HepG2 (cell line): ENCODE data around the gene FCER1G. TPM values are rescaled to one million over a fixed set of nuclear protein-coding genes. Genes with fewer than 3 reads are reported as not detected.
A peak's percentile ranks its signal among the peaks of the same experiment; 100 is the strongest.

ENCODE experiments used
- CCAR2 ChIP-seq: fragments of 200-400 bp; formaldehyde crosslinking; optimal IDR thresholded peaks from 2 replicates; pipeline ENCODE3; 2018; ENCODE audit warnings: low read depth, mild to moderate bottlenecking, low read length, moderate library complexity
- DR1 ChIP-seq: sonication (generic); formaldehyde crosslinking; IDR thresholded peaks from 2 replicates; pipeline ENCODE4 v1.8.0; 2021; ENCODE audit warnings: mild to moderate bottlenecking, missing genetic modification reagents, inconsistent platforms
- FOXC1 ChIP-seq: sonication (generic); formaldehyde crosslinking; IDR thresholded peaks from 2 replicates; pipeline ENCODE4 v1.8.0; 2022; ENCODE audit warnings: mild to moderate bottlenecking, missing genetic modification reagents, borderline replicate concordance
- GMEB1 ChIP-seq: sonication (generic); formaldehyde crosslinking; IDR thresholded peaks from 2 replicates; pipeline ENCODE4 v1.5.1; 2020; ENCODE audit warnings: missing genetic modification reagents, mild to moderate bottlenecking, borderline replicate concordance
- MLX ChIP-seq: IDR thresholded peaks from 2 replicates; pipeline ENCODE4 v1.6.1; 2016
- NBN ChIP-seq: fragments of 450-650 bp; conservative IDR thresholded peaks from 2 replicates; pipeline ENCODE4 v1.6.1; 2017
- NFE2L2 ChIP-seq: fragments of 150-350 bp; IDR thresholded peaks from 2 replicates; pipeline ENCODE4 v1.6.1; 2014; ENCODE audit warnings: low read length
- NR1H2 ChIP-seq: sonication (generic); formaldehyde crosslinking; IDR thresholded peaks from 2 replicates; pipeline ENCODE4 v1.8.1; 2022; ENCODE audit warnings: low read depth, missing genetic modification reagents, borderline replicate concordance
- RARG ChIP-seq: sonication (generic); formaldehyde crosslinking; IDR thresholded peaks from 2 replicates; pipeline ENCODE4 v1.4.0; 2020; ENCODE audit warnings: low read depth, mild to moderate bottlenecking, missing genetic modification reagents
- RXRB ChIP-seq: IDR thresholded peaks from 2 replicates; pipeline ENCODE4 v1.6.1; 2016; ENCODE audit warnings: borderline replicate concordance, missing genetic modification reagents, missing compliant biosample characterization
- TOPORS ChIP-seq: sonication (generic); formaldehyde crosslinking; IDR thresholded peaks from 2 replicates; pipeline ENCODE4 v1.8.0; 2023; ENCODE audit warnings: mild to moderate bottlenecking, missing genetic modification reagents
- UBTF ChIP-seq: sonication (generic); formaldehyde crosslinking; IDR thresholded peaks from 2 replicates; pipeline ENCODE4 v1.4.0; 2020; ENCODE audit warnings: mild to moderate bottlenecking, missing genetic modification reagents
- YEATS2 ChIP-seq: sonication (generic); formaldehyde crosslinking; IDR thresholded peaks from 2 replicates; pipeline ENCODE4 v1.4.0; 2020; ENCODE audit warnings: missing genetic modification reagents, borderline replicate concordance
- ZMAT3 ChIP-seq: sonication (generic); formaldehyde crosslinking; conservative IDR thresholded peaks from 2 replicates; pipeline ENCODE4 v1.7.0; 2021; ENCODE audit warnings: missing genetic modification reagents
- ZNF234 ChIP-seq: sonication (generic); formaldehyde crosslinking; conservative IDR thresholded peaks from 2 replicates; pipeline ENCODE4 v1.5.1; 2020; ENCODE audit warnings: mild to moderate bottlenecking, missing genetic modification reagents
- ZNF256 ChIP-seq: sonication (generic); formaldehyde crosslinking; conservative IDR thresholded peaks from 2 replicates; pipeline ENCODE4 v1.4.0; 2020; ENCODE audit warnings: missing genetic modification reagents
- ZNF296 ChIP-seq: sonication (generic); formaldehyde crosslinking; conservative IDR thresholded peaks from 2 replicates; pipeline ENCODE4 v1.5.0; 2020; ENCODE audit warnings: mild to moderate bottlenecking, missing genetic modification reagents
- ZNF460 ChIP-seq: sonication (generic); formaldehyde crosslinking; IDR thresholded peaks from 2 replicates; pipeline ENCODE4 v1.5.1; 2020; ENCODE audit warnings: missing genetic modification reagents, mild to moderate bottlenecking, borderline replicate concordance
- ZNF552 ChIP-seq: sonication (generic); formaldehyde crosslinking; IDR thresholded peaks from 2 replicates; pipeline ENCODE4 v1.9.0; 2022; ENCODE audit warnings: missing genetic modification reagents, mild to moderate bottlenecking, borderline replicate concordance
- ZNF691 ChIP-seq: sonication (generic); formaldehyde crosslinking; IDR thresholded peaks from 2 replicates; pipeline ENCODE4 v1.4.0; 2020; ENCODE audit warnings: missing genetic modification reagents, low read depth, mild to moderate bottlenecking, borderline replicate concordance
- ZNF766 ChIP-seq: sonication (generic); formaldehyde crosslinking; IDR thresholded peaks from 2 replicates; pipeline ENCODE4 v1.5.0; 2020; ENCODE audit warnings: missing genetic modification reagents, borderline replicate concordance
- polyA plus RNA-seq, 8 experiments: library from polyadenylated mRNA; depleted of rRNA in 3 of 8; stranded (reverse) in 7 of 8; unstranded in 1 of 8; fragments of >200 nt; fragmentation: Illumina TruSeq in 4 of 8; extraction: Trizol in 4 of 8; gene quantifications; 2 replicates each; pipeline versions ENCODE4 v1.2.1 to v1.2.3, GENCODE V29; 2011 to 2016; ENCODE audit warnings: low read depth in 4 of 8, missing spikeins in 1 of 8, mixed read lengths in 1 of 8; ENCODE audit not compliant: insufficient read depth in 1 of 8
- total RNA-seq, 5 experiments: library from RNA; depleted of rRNA; stranded (reverse); fragments of >200 nt; fragmentation: Illumina TruSeq; extraction: Trizol; gene quantifications; 2 replicates each; pipeline ENCODE4 v1.2.3, GENCODE V29; 2016; ENCODE audit warnings: low read depth in 1 of 5
- TF ChIP-seq, protein P1 (sequence below): sonication (generic); formaldehyde crosslinking; IDR thresholded peaks from 2 replicates; pipeline ENCODE4 v1.4.0; 2020; ENCODE audit warnings: missing genetic modification reagents

The FCER1G gene
- total and polyA plus RNA-seq, 2 of the 13 experiments (the other 11 are each of a cell fraction or from before 2014, with no cell fraction given): 1.3 to 6.4 TPM

GRCh38 chr1:161218301-161219077 is 3.4 kb downstream of the FCER1G start (continued):
- peak; percentile 87 for TF ChIP-seq RXRB (CRISPR knock-in tag)
- TF ChIP-seq YEATS2 (CRISPR knock-in tag): peak; percentile 40; the same call in 1 of the 2 replicates
- no peak for TF ChIP-seq ZMAT3 (CRISPR knock-in tag)
- TF ChIP-seq ZNF552: no peak; the same call in 1 of the 2 replicates
- peak; percentile 49; the same call in 1 of the 2 replicates for TF ChIP-seq GMEB1 (CRISPR knock-in tag)
- no peak for TF ChIP-seq NR1H2 (CRISPR knock-in tag)
- TF ChIP-seq ZNF234: no peak
- TF ChIP-seq ZNF296 (CRISPR knock-in tag): 0 out of 2 replicates have a peak, but pooled peaks have one; percentile 31
- no peak for TF ChIP-seq RARG (CRISPR knock-in tag)
- TF ChIP-seq CCAR2: peak; percentile 74
- TF ChIP-seq, protein P1, sequence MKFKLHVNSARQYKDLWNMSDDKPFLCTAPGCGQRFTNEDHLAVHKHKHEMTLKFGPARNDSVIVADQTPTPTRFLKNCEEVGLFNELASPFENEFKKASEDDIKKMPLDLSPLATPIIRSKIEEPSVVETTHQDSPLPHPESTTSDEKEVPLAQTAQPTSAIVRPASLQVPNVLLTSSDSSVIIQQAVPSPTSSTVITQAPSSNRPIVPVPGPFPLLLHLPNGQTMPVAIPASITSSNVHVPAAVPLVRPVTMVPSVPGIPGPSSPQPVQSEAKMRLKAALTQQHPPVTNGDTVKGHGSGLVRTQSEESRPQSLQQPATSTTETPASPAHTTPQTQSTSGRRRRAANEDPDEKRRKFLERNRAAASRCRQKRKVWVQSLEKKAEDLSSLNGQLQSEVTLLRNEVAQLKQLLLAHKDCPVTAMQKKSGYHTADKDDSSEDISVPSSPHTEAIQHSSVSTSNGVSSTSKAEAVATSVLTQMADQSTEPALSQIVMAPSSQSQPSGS: peak; percentile 22; the same call in 1 of the 2 replicates
- peak; percentile 69; the same call in 1 of the 2 replicates for TF ChIP-seq MLX (CRISPR knock-in tag)
- TF ChIP-seq ZNF460 (CRISPR knock-in tag): no peak
- no peak for TF ChIP-seq ZNF766 (CRISPR knock-in tag)
- TF ChIP-seq NBN: no peak
- no peak for TF ChIP-seq TOPORS (CRISPR knock-in tag)
- no peak for TF ChIP-seq NFE2L2
- 0 out of 2 replicates have a peak, but pooled peaks have one; percentile 28 for TF ChIP-seq ZNF691 (CRISPR knock-in tag)
- no peak for TF ChIP-seq DR1
- TF ChIP-seq FOXC1 (CRISPR knock-in tag): no peak
- peak; percentile 36; the same call in 1 of the 2 replicates for TF ChIP-seq UBTF (CRISPR knock-in tag)
- TF ChIP-seq ZNF256 (CRISPR knock-in tag): no peak
